GM21619 (cell line): ENCODE data around the gene CYP4V2.

Source experiments
- ATAC-seq: cut with Tn5 transposase; IDR thresholded peaks from one replicate; pipeline ENCODE4 v1.9.1; 2021; ENCODE audit not compliant: unreplicated experiment

The CYP4V2 gene

DNA sequence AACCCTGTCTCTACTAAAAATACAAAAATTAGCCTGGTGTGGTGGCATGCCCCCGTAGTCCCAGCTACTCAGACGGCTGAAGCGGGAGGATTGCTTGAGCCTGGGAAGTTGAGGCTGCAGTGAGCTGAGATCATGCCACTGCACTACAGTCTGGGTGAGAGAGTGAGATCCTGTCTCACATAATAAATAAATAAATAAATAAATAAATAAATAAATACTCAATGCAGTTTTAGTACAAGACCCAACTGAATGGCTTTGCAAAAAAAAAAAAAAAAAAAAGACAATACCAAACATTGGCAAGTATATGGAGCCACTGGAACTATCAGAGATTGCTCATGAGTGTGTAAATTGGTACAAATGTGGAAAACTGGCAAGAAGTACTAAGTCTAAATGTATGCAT is 3.3 kb upstream of the CYP4V2 start:
- ATAC-seq, result no peak

DNA sequence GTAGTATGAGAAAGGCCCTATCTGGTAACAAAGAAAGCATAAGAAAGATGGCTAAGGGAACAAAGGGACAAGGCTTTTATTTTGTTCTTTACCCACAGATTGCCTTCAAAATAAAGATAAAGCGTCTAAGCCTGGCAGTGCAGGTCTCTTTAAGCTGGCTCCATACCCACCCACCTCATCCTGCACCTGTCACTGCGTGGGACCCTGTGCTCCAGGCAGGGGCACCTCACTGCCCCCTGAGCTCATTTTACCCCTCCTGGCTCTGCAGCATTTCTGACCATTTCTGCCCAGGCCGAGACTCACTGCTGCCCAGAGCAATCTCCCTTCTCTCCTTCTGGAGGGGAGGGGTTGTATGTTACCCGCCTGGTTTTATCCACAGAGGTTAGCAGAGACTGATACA is 1.7 kb upstream of the CYP4V2 start:
- no peak for ATAC-seq

DNA sequence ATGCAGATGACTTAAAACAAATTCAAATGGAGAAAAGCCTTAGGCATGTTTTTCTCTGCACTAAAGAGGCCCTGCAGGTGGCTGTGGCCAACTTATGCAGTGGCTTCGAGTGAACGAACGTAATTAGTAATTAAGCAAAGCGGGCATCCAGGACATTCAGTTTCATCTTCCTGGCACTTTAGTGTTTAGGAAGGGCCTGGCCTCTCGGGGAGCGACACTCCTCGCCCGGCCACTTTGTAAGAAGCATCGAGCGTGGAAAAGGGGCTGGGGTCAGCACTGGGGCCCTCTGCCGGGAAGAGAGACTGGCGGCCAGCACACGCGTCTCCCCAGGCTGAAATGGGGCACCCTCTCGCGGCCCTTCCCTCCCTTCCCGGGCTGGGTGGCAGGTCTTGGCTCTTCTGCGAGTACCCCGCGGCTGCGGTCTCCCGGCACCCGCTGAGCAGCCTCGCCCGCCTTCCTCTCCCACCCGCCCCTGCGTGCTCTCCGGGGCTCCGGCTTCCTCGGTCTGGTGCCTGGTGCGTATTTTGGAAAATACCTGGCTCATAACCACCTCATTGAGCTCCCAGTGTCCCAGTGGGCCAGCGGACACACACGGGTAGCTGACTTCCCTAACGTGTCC is 677 bp upstream of the CYP4V2 start:
- ATAC-seq, result peak; percentile 33

DNA sequence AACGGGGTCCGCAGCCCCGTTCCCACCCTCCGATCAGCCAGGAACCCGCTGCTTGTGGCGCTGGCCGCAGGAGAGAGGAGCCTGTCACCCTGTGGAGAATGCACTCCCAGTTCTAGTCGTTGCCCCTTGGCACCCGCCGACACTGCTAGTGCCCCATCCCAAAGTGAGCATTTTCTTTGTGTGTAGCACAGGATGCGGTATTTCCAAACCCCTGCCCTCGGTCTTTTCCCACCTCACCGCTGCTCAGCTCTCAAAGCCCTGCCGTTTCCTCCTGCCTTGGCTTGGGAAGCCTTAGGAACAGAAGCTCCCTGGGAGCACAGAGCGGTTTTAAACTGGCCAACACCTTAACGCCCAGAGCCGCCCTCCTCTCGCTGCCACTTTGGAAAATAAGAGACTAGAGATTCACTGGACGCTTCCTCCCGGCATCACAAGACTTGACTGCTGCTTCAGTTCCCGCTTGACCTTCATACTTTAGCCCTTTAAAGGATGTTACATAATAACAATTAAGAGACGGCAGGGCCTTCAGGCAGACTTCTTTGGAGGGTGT is 772 bp downstream of the CYP4V2 start:
- peak; percentile 9 for ATAC-seq

- ATAC-seq, result no peak
Observed at GRCh38 chr4:186193851-186194250, 2.5 kb downstream of the CYP4V2 start.

- ATAC-seq, result no peak
Observed at GRCh38 chr4:186196063-186196462, 4.7 kb downstream of the CYP4V2 start.

DNA sequence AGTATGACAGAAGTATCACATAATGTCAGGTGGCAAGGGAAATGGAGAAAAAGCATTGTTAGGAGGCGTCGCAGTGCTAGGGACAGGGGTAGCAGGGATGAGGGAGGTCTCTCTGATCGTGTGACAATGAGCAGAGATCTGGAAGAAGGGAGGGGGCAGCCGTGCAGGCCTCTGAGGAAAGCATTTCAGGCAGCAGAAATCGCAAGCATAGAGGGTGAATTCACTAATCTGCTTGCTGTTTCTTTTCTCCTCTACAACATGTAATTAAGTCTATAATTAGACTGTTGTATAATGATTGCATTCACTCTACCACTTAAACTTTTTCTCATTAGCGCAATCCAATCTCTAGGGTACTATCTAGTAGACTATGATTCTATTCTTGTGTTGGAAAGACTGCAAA is 9.1 kb downstream of the CYP4V2 start:
- ATAC-seq, result no peak

GRCh38 chr4:186201010-186201409 is 9.6 kb downstream of the CYP4V2 start:
- ATAC-seq, result no peak

DNA sequence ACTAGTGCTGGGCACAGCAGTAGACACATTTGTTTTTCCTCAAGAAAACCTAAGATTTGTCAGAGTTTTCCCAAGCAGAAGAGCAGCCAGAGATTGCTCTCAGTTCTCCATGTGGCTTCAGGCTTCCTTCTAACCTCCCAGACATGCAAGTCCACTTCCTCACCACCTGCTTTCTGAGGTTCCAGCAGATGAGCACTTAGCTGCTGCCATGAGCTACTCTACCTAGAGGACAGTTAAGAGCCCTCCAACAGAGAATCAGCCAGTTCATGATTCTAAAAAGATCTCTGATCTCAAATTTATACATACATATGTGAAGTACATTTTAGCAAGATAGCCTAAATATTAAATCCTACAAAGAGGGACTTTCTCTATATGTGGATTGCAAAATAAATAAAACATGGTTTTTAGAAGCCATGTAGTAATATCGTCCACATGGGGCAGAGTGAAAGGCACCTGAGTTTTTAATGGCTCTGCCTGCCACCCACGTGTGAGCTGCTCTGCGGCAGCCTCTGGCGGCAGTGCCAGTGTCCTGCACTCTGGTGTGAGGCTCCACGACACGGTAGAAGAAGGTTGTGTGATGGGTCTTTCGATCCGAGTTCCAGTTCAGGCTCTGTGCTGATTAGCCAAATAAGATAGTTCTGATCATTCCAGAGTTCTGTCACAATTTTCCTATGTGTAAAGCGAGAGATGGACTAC is 10.3 kb downstream of the CYP4V2 start:
- peak; percentile 92 for ATAC-seq

GRCh38 chr4:186202490-186203140 is 11.2 kb downstream of the CYP4V2 start:
- no peak for ATAC-seq

GRCh38 chr4:186203406-186203805 is 12.0 kb downstream of the CYP4V2 start:
- ATAC-seq, result no peak

GRCh38 chr4:186204103-186204559 is 12.8 kb downstream of the CYP4V2 start:
- ATAC-seq, result no peak

GRCh38 chr4:186204686-186205085 is 13.3 kb downstream of the CYP4V2 start:
- ATAC-seq, result no peak

- no peak for ATAC-seq
Observed at GRCh38 chr4:186205156-186205555, 13.8 kb downstream of the CYP4V2 start.

DNA sequence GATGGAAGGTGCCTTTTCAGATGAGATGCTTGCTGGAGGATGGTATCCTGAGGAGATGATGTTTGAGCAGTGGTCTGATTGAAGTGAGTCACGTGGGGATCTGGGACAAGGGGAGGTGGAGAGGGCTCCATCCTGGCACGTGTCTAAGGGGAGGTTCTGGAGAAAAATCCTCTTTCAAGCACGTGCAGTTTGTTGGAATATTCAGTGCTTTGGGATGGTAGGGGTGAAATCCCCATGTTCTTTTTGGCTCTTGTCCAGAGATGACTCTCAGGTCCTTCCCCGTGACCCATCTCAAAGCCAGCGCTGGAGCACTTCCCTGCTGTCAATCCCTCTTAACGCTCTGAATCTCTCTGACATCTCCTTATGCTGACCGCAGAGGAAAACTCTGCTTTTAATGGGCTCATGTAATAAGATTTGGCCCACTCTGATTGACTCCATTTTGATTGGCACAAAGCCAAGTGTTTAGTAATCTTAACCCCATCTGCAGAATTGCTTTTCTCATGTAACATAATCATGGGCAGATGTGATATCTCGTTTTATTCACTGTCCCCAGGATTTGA is 25.2 kb downstream of the CYP4V2 start:
- ATAC-seq, result no peak

DNA sequence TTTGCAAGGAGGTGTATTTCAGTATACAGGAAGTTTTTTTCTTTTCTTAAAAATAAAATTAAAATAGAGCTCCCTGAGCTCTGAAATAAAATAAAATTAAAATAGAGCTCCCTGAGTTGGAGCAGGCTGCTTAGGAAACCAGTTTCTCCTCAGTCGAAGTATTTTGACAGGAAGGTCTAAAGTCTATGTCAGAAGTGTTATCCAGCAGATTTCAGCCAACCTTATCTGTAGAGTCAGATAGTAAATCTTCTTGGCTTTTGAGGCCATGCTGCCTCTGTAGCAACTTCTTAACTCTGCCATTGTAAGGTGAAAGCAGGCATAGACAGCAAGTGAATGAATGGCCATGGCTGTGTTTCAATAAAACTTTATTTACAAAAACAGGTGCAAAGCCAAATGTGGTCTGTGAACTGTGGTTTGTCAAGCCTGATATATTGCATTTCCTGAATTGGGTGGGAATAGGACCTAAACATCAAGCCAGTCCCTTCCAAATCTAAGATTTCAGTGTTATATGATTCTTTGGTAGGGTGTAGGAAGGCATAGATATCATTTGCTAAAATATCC is 26.4 kb downstream of the CYP4V2 start:
- no peak for ATAC-seq

DNA sequence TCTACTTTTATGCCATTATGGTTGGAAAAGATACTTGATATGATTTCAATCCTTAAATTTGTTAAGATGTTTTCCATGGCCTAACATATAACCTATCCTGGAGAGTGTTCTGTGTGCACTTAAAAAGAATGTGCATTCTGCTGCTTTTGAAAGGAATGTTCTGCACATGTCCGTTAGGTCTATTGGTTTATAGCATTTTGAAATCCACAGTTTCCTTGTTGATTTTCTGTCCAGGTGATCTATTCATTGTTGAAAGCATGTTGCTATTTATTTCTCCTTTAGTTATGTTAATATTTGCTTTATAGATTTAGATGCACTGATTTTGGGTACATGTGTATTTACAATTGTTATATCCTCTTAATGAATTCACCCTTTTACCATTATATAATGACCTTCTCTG is 30.3 kb downstream of the CYP4V2 start:
- ATAC-seq, result no peak

DNA sequence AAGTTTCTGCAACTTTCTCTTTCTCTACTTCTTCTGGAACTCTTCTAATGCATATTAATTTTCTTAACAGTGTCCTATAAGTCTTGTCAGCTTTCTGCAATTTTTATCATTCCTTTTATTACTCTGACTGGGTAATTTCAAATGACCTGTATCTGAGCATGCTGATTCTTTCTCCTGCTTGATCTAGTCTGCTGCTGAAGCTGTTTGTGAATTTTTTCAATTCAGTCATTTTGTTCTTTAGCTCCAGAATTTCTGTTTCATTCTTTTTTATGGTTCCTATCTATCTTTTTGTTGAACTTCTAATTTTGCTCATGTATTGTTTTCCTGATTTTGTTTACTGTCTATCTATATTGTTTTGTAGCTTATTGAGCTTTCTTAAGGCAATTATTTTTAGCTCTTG is 34.5 kb downstream of the CYP4V2 start:
- no peak for ATAC-seq

DNA sequence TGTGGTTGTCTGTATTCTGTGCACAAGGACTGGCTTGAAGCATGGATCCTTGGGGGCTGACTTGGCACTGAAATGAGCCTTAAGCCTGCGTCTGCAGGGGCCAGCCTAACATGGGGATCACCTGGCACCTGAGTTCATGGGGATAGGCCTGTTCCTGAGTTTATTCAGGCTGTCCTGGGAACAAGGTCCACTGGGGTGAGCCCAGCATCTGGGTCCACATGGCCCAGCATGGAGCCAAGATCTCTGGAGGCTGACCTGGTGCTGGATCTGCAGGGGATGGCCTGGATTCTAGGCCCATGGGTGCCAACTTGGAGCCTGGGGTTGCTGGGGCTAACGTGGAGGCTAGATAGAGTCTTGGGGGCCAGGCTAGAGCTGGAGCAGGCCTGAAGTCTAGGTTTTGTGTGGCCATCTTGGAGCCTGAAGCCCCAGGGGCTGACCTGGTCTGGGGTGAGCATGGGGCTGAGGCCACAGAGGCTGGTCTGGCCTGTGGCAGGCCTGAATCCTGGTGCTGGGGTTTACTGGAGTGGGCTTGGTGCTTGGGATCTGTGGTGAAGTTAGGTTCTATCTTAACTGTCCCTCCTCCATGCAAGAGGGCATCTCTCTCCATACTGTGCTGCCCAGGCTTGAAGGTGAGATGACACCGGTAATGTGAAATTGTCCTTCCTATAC is 35.3 kb downstream of the CYP4V2 start:
- ATAC-seq, result no peak

DNA sequence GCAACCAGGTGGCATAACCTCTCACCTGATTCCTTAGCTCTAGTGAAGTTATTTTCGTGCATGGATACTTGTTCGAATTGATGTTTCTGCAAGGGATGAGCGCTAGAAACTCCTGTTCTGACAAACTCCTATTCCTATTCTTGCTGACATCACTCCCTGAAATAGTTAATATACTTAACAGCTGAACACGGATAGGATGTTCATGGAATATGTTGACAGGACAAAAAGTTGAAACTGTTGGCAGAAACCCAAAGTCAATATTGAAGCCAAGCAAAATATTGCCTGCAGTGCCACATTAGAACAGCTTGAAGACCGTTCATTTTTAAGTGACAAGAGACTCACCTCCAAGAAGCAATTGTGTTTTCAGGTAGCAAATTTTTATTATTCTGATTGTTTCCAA is 35.9 kb downstream of the CYP4V2 start, which contains the start of gene KLKB1:
KLKB1 (plus strand) TSS at position 287 of the 400 bp plus-strand sequence. CDS start 689 bp downstream, outside the sequence.
- no peak for ATAC-seq
